ENCODE results near the gene ATP11A.
A peak's percentile ranks its signal among the peaks of the same experiment; 100 is the strongest.

Gene ATP11A

GRCh38 chr13:112689303-112690245 is at the start of gene ATP11A:
TSS of gene ATP11A (plus strand) at chr13:112690038. CDS start at chr13:112690417, 379 bp downstream.
- DNase-seq = peak; percentile 83

- DNase-seq = no peak
Observed at GRCh38 chr13:112641456-112642089, 48.3 kb upstream of the ATP11A start.

- no peak for DNase-seq
Observed at GRCh38 chr13:112642090-112642460, 47.8 kb upstream of the ATP11A start.

GRCh38 chr13:112643759-112644459 is 45.9 kb upstream of the ATP11A start:
- no peak for DNase-seq

- no peak for DNase-seq
Observed at GRCh38 chr13:112645327-112645914, 44.4 kb upstream of the ATP11A start.

GRCh38 chr13:112647256-112647655 is 42.6 kb upstream of the ATP11A start:
- no peak for DNase-seq

- DNase-seq = no peak
Observed at GRCh38 chr13:112648101-112648500, 41.7 kb upstream of the ATP11A start.

GRCh38 chr13:112648966-112649690 is 40.7 kb upstream of the ATP11A start:
- DNase-seq = no peak

GRCh38 chr13:112651311-112651710 is 38.5 kb upstream of the ATP11A start:
- no peak for DNase-seq

- no peak for DNase-seq
Observed at GRCh38 chr13:112651750-112652511, 37.9 kb upstream of the ATP11A start.

- DNase-seq = no peak
Observed at GRCh38 chr13:112652512-112653070, 37.2 kb upstream of the ATP11A start.

- no peak for DNase-seq
Observed at GRCh38 chr13:112653071-112653470, 36.8 kb upstream of the ATP11A start.

- DNase-seq = no peak
Observed at GRCh38 chr13:112655913-112656312, 33.9 kb upstream of the ATP11A start.

GRCh38 chr13:112657850-112658445 is 31.9 kb upstream of the ATP11A start:
- DNase-seq = no peak

- DNase-seq = no peak
Observed at GRCh38 chr13:112658808-112659207, 31.0 kb upstream of the ATP11A start.

- no peak for DNase-seq
Observed at GRCh38 chr13:112661291-112661690, 28.5 kb upstream of the ATP11A start.

- DNase-seq = no peak
Observed at GRCh38 chr13:112664501-112665203, 25.2 kb upstream of the ATP11A start.

GRCh38 chr13:112668924-112669323 is 20.9 kb upstream of the ATP11A start:
- DNase-seq = no peak

GRCh38 chr13:112669881-112670499 is 19.8 kb upstream of the ATP11A start:
- DNase-seq = peak; percentile 26

- peak; percentile 4 for DNase-seq
Observed at GRCh38 chr13:112670864-112671263, 19.0 kb upstream of the ATP11A start.
